Measurements from ENCODE around the gene LSM11.

- TF ChIP-seq CTCF (conservative IDR thresholded peaks at IDR 0.05; ENCODE audit: low read length) (no peak), EZH2phosphoT487 (IDR thresholded peaks at IDR 0.05; ENCODE audit: borderline replicate concordance) (no peak)
Observed at GRCh38 chr5:157744051-157745011, 819 bp downstream of the LSM11 start.

All from Loucy (cell line).